ENCODE results near the gene NUP210.
A peak's percentile ranks its signal among the peaks of the same experiment; 100 is the strongest.
"Not testable (repeated sequence)": the region's sequence is repeated elsewhere in the genome, so short reads cannot be mapped to it uniquely, and the experiment has no call there.

NUP210 gene

GRCh38 chr3:13455644-13456043, 35.5 kb upstream of the NUP210 start:
- H3K36me3 ChIP-seq (ENCODE audit: control insufficient read depth, insufficient read depth, low read length): no peaks in the 10 kb centered on the region
- DNase-seq (ENCODE audit: extremely low read depth, insufficient read length): no peak
- TF ChIP-seq CTCF (IDR thresholded peaks at IDR 0.05; ENCODE audit: insufficient read depth, low read length, poor library complexity, severe bottlenecking): no peak
- H3K4me3 ChIP-seq (replicated peaks; ENCODE audit: low read depth, low read length): no peak overlapping the region
- H3K27me3 ChIP-seq (replicated peaks; ENCODE audit: control insufficient read depth, insufficient read depth, low read length): no peaks in the 10 kb centered on the region

GRCh38 chr3:13452490-13453335, 32.6 kb upstream of the NUP210 start:
- Histone ChIP-seq H3K36me3 (ENCODE audit: control insufficient read depth, insufficient read depth, low read length) (no peaks in the 10 kb centered on the region), H3K27me3 (replicated peaks; ENCODE audit: control insufficient read depth, insufficient read depth, low read length) (no peaks in the 10 kb centered on the region), H3K4me3 (replicated peaks; ENCODE audit: low read depth, low read length) (peak overlapping the region; percentile 60)
- TF ChIP-seq CTCF (IDR thresholded peaks at IDR 0.05; ENCODE audit: insufficient read depth, low read length, poor library complexity, severe bottlenecking): peak; percentile 65
- peak; percentile 55 for DNase-seq (ENCODE audit: extremely low read depth, insufficient read length)

- H3K4me3 ChIP-seq (replicated peaks; ENCODE audit: low read depth, low read length): peak overlapping the region; percentile 63
- no peaks in the 10 kb centered on the region for H3K36me3 ChIP-seq (ENCODE audit: control insufficient read depth, insufficient read depth, low read length)
- peak; percentile 24 for DNase-seq (ENCODE audit: extremely low read depth, insufficient read length)
- no peak for TF ChIP-seq CTCF (IDR thresholded peaks at IDR 0.05; ENCODE audit: insufficient read depth, low read length, poor library complexity, severe bottlenecking)
- no peaks in the 10 kb centered on the region for H3K27me3 ChIP-seq (replicated peaks; ENCODE audit: control insufficient read depth, insufficient read depth, low read length)
Observed at GRCh38 chr3:13451301-13451673, 31.2 kb upstream of the NUP210 start.

- DNase-seq (ENCODE audit: extremely low read depth, insufficient read length); H3K4me3 ChIP-seq (replicated peaks; ENCODE audit: low read depth, low read length); H3K27me3 ChIP-seq (replicated peaks; ENCODE audit: control insufficient read depth, insufficient read depth, low read length); H3K36me3 ChIP-seq (ENCODE audit: control insufficient read depth, insufficient read depth, low read length): not testable (repeated sequence)
Observed at GRCh38 chr3:13442882-13443281, 22.8 kb upstream of the NUP210 start.

- Histone ChIP-seq H3K27me3 (replicated peaks; ENCODE audit: control insufficient read depth, insufficient read depth, low read length) (no peaks in the 10 kb centered on the region), H3K4me3 (replicated peaks; ENCODE audit: low read depth, low read length) (no peak overlapping the region), H3K36me3 (ENCODE audit: control insufficient read depth, insufficient read depth, low read length) (no peaks in the 10 kb centered on the region)
- no peak for DNase-seq (ENCODE audit: extremely low read depth, insufficient read length)
- TF ChIP-seq CTCF (IDR thresholded peaks at IDR 0.05; ENCODE audit: insufficient read depth, low read length, poor library complexity, severe bottlenecking): no peak
Observed at GRCh38 chr3:13440204-13440817, 20.2 kb upstream of the NUP210 start.

GRCh38 chr3:13436213-13436612, 16.1 kb upstream of the NUP210 start:
- H3K4me3 ChIP-seq (replicated peaks; ENCODE audit: low read depth, low read length); DNase-seq (ENCODE audit: extremely low read depth, insufficient read length); H3K27me3 ChIP-seq (replicated peaks; ENCODE audit: control insufficient read depth, insufficient read depth, low read length); H3K36me3 ChIP-seq (ENCODE audit: control insufficient read depth, insufficient read depth, low read length): not testable (repeated sequence)
